IPS-18c (cell line): ENCODE results near the gene DIPK2A.

Experiments used
- H3K4me3 ChIP-seq: 2 replicates; pipeline ENCODE4 v1.7.0; 2013; ENCODE audit warnings: low read depth, mild to moderate bottlenecking, low read length, moderate library complexity; ENCODE audit not compliant: insufficient read depth
- H3K9me3 ChIP-seq: one replicate; pipeline ENCODE4 v1.6.1; 2013; ENCODE audit warnings: mild to moderate bottlenecking, low read length, moderate library complexity; ENCODE audit not compliant: control insufficient read depth, insufficient read depth

DIPK2A gene, protein sequence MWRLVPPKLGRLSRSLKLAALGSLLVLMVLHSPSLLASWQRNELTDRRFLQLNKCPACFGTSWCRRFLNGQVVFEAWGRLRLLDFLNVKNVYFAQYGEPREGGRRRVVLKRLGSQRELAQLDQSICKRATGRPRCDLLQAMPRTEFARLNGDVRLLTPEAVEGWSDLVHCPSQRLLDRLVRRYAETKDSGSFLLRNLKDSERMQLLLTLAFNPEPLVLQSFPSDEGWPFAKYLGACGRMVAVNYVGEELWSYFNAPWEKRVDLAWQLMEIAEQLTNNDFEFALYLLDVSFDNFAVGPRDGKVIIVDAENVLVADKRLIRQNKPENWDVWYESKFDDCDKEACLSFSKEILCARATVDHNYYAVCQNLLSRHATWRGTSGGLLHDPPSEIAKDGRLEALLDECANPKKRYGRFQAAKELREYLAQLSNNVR

DNA sequence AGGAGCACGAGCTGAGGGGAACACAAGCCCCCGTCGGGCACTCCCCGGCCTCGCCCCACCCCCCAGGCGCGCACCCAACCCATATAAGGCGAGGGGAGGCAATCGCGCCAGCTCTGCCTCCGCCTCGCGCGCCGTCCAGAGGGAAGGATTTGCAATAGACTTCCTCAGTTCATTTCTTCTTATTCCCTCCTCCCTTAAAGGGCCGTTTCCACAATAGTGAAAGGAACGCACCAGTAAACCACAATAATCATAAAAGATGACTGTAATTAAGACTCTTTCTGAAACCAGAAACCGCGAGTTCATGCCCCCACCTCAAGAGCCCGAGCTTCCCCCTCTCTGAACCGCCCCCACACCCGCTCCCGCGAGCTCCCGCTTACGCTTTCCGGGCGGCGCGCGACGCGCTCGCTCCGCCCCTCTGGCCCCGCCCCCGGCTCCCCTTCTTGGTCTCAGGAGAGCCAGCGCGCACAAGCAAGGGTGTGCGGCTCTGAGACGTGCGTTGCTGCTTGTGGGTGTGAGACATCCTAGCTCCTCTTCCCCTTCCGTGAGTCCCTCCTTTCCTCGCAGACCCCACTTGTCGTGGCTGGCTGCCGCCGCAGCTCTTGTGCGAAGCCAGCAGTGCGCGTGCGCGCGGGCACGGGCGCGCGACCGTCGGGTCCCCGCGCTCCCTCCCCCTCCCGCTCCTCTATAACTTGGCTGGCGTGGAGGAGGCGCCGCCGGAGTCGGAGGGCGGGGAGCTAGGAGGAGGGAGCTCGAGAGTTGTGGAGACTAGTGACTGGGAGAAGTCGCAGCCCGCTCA, at the start of gene DIPK2A:
Gene DIPK2A (plus strand): TSS at position 465 of the 796 bp plus-strand sequence. CDS start 510 bp downstream, outside the sequence.
- Histone ChIP-seq H3K4me3 (peak within 1 kb of the TSS; percentile 93), H3K9me3 (no peaks in the 10 kb centered on the region)

DNA sequence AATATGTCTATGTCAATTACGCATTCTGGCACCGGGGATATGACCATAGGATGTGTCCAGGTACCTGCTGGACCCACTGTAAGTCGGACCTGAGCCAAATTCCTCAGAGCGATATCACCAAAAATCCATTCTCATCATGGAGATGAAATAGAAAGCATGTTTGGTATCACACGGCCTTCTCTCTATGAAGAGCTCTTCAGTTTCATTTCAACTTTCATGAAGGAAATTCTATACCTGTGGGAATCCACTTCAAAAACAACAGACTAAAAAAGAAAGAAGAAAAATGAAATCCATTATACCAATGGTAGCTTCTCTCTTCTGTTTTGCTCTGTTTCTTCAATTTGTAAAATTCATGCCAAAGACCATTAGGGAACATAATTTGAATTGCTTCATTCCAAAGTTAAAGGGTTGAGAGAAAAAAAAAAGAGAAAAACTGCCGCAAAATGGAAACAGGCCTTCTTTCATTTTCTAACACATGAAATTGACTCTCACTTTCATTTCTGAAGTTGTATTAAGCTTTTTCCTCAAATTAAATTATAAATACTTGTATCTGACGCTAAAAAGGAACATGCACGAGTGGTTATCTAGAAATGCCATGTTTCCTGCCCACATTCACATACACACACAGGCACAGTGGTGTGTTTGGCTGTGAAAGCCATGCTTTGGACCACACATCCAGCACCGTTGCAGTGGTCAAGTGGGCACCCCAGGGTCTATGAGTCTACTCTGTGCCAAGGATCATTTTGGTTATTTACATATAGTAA, 46.9 kb upstream of the DIPK2A start:
- Histone ChIP-seq H3K9me3 (no peaks in the 10 kb centered on the region), H3K4me3 (no peak overlapping the region)

DNA sequence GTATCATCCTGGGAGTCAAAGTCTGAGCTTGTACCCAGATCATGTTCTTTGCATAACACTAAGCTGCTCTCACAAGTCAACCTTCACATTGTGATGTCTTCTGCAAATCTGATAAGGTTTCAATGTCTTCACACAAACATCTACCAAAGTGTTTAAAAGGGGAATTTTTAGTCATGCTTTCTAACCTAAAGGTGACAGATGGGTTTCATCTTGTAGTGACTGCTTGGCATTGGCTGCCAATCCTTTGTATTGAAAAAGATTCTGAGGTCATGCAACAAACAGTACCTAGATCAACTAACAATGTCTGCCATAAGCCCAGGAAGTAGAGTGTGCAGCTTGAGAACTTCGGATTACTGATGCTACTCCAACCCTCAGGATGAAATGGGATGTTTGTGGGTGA, 43.6 kb upstream of the DIPK2A start:
- Histone ChIP-seq H3K4me3 (no peak overlapping the region), H3K9me3 (no peaks in the 10 kb centered on the region)

DNA sequence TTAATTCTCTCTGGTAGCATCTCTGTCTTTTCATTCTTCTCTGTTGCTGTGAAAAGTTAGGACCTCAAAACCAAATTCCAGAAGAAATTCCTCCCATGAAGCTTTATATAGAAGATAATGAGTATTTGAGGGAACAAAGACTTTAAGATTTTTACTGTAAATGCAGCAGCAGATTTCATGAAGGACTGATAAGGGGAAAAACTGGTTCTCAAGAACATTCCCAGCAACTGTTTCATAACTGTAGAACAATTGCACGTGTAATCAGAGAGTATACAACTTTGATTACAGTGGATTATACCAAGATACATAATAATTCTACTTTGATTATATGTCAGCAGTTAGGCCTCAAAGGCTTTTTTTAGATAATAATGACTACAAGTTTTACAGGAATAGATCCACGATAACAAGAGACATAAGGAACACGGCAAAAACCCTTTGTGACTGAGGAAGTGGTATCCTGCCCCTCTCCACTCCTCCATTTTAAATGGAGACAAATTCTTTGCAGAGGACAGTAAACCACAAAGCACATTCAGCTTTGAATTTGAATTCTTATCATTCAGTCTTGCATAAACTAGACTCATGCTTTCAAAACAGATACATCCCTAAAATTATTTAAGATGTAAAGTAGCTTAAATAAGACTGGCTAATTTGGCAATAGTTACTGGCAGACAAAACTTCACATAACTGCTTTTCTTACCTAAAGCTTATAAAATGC, 42.9 kb upstream of the DIPK2A start:
- Histone ChIP-seq H3K9me3 (no peaks in the 10 kb centered on the region), H3K4me3 (no peak overlapping the region)

DNA sequence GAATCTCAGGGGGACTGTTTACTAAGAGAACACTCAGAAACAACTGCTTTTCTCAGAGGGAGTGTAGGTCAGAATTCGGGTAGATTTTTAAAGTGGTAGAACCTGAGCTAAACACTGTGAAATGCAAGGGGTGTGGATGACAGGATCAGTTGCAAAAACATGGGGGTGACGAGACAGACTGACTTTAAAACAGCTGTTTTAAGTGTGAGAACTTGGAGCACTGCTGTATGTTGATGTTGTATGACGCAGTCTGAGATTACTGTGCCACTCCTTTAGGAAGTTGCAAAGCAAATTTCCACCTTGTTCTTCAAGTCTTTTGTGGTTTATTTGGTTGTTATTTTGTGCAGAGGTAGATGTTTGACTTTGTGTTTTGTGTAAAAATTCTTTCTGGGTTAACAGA, 36.8 kb upstream of the DIPK2A start:
- Histone ChIP-seq H3K9me3 (no peaks in the 10 kb centered on the region), H3K4me3 (no peak overlapping the region)

DNA sequence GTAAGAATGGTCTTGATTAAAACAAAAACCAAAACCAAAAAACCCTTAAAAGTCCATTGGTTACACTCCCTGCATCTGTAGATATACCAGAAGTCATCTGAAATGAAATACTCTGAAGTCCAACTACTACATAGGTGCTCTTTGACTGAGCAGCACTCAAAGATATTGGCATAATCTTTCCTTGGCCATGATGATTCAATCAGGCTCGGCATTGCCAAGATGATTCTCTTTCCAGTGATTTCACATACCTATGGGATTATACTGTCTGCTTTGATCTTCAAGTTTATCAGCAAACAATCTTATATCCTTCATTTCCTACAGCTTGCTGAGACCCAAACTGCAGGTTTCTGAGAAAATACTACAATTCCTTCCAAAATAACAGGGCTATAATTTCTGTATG, 35.9 kb upstream of the DIPK2A start:
- H3K9me3 ChIP-seq, result no peaks in the 10 kb centered on the region
- H3K4me3 ChIP-seq, result no peak overlapping the region

DNA sequence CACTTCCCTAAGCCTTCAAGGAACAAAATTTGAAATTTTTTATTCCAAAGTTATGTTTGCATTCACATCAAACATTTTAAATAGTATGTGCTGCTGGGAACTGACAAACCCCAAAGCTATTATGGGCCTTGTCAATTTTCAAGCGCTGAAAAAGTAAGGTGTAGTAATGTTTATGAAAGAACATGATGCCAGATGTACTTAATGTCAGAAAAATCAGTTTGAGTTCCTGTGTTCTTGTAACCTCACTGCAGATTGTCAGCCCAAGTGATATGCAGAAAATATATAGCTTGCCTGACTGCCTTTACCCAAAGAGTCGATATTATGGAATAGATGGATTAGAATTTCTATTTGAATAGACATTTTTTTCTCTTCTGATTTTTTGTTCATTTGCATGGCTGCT, 20.8 kb upstream of the DIPK2A start:
- no peak overlapping the region for H3K4me3 ChIP-seq
- H3K9me3 ChIP-seq, result no peaks in the 10 kb centered on the region

DNA sequence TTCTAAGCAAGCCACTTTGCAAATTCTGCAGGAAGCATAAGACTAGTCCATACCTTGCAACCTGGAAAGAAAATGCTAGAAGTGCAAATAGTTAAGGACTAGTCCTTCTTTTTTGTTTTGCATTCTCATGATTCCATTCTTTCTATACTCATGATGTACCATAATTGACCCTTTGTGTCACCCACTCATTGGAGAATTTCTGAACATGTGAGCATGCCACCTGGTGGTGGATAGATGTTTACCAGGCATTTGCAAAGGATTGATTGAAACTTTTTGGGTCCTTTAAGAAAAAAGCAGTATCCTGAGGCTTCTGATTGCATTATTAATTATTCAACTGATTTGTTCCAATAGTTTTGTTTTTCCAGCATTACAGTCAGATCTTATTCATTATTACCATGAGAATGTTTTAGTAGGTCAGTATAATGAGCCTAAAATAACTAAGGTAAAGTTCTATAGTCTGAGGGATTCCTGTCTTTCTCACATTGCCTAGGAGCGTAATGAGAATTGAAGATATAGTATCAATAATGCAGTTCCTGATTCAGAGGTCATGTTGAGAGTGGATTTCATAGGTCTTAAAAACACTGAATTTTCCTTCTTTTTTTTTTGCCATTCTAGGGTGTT, 20.2 kb upstream of the DIPK2A start:
- Histone ChIP-seq H3K4me3 (no peak overlapping the region), H3K9me3 (no peaks in the 10 kb centered on the region)

DNA sequence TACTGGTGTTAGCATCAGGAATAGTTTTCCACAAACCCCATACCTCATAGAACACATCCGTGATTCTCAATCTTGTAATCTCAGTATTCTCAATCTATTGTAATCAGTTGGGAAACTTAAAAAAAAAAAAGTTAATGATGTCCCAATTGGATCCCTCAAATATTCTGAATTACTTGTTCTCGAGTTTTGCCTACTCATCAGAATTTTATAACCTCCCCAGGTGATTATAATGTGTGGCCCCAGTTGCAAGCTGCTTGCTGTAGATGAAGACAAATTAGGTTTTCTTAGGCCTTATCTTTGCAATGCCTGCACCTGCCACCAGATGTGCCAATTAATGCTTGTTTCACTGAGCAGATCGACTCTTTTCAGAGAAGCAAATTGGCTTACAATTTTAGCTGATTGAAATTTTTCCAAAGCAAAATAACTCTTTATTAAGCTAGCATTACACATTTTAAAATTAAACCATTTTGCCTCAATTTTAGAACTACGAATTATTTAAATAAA, 19.0 kb upstream of the DIPK2A start:
- Histone ChIP-seq H3K9me3 (no peaks in the 10 kb centered on the region), H3K4me3 (no peak overlapping the region)

DNA sequence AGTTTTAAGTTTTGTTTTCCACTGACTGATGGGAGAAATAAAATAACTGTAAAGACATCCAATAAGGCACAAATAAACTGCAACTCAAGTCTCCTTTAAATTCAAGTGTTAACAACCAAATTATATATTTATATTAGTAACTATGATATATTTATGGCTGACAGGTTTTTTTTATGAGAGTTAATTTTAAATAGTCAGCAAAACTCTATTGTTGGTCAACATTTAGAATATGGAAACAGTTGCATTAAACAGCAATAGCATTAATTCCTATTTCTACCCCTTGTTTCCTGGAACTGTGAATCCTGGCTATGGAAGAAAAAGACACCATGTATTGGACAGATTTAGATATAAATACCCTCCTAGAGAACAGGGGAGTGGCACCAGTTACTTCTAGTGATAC, 16.5 kb upstream of the DIPK2A start:
- Histone ChIP-seq H3K9me3 (no peaks in the 10 kb centered on the region), H3K4me3 (no peak overlapping the region)

DNA sequence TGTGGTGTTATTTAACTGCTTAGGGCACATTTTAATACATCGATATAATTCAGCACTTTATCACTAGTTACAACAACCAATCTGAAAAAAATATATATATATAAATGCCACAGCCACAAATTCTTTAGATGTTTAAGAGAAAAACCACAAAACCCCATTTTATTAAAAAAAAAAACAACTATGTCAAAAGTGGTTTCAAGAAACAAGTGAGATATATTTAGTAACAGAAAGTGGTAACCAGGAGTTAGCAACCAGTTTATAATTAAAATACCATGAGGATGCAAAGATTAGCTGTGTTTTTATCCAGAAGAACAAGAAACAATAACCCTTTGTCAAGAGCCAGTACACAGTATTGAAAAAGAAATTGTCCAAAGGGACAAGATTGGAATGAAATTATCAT, 14.8 kb upstream of the DIPK2A start:
- Histone ChIP-seq H3K4me3 (no peak overlapping the region), H3K9me3 (no peaks in the 10 kb centered on the region)

DNA sequence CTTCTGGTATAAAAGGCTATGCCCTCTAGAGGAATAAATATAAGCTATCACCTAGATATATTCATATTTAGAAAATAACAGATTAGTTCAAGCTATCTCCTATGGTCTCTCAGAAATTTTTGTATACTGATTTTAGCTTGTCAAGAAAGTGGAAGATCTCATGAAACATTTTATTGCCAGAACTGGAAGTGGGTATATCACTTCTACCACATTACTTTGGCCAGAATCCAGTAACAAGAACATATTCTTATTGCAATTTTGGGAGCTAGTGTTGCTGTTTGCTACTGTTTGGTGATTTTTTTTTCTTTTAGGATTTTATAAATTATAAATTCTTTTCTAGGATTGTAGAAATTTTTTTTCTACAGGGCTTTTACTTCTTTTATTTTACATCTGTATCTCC, 14.2 kb upstream of the DIPK2A start:
- no peak overlapping the region for H3K4me3 ChIP-seq
- no peaks in the 10 kb centered on the region for H3K9me3 ChIP-seq

DNA sequence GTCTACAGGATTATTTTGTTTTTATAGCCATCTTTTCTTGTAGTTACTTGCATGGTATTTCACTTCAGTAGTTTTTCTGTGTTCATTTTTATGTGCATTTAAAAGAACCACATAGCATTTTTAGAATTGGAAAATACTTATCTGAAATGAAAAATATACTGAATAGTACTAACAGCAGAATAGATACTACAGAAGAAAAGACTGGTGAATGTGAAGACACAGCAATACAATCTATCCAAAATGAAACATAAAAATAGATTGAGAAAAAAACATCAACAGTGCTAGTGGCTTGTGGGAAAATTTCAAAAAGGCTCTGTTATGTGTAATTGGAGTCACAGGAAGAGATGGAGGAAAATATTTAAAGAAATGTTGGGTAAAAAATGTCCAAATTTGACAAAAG, 12.7 kb upstream of the DIPK2A start:
- Histone ChIP-seq H3K9me3 (no peaks in the 10 kb centered on the region), H3K4me3 (no peak overlapping the region)

DNA sequence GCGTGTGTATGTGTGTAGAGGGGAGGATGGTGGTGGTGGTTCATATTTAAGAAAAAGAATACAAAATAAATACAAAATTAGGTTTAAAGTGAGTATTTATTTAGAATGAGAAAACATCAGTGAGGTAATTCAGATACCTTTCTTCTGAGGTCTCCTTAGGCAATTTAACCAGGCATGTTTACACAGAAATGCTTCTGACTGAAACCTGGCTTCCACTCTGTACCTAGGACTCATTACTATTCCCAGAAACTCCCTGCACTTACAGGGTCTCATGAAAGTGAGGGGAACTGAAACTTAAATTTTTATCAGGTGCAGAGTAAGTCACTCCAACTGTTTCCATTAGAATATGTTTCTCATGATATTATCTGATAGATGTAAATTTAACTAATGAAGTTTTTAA, 10.3 kb upstream of the DIPK2A start:
- Histone ChIP-seq H3K4me3 (no peak overlapping the region), H3K9me3 (no peaks in the 10 kb centered on the region)

DNA sequence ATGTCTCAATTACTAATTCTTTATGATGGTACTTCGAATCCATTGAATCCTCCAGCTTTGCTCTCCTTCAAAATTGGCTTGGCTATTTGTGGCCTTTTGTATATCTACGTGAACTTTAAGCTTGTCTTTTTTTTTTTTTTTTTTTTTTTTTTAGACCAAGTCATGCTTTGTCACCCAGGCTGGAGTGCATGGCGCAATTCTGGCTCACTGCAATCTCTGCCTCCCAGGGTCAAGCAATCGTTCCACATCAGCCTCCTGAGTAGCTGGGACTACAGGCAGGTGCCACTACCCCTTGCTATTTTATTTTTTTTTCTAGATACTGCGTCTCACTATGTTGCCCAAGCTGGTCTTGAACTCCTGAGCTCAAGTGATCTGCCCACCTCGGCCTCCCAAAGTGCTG, 7.7 kb upstream of the DIPK2A start:
- Histone ChIP-seq H3K9me3 (no peaks in the 10 kb centered on the region), H3K4me3 (no peak overlapping the region)

DNA sequence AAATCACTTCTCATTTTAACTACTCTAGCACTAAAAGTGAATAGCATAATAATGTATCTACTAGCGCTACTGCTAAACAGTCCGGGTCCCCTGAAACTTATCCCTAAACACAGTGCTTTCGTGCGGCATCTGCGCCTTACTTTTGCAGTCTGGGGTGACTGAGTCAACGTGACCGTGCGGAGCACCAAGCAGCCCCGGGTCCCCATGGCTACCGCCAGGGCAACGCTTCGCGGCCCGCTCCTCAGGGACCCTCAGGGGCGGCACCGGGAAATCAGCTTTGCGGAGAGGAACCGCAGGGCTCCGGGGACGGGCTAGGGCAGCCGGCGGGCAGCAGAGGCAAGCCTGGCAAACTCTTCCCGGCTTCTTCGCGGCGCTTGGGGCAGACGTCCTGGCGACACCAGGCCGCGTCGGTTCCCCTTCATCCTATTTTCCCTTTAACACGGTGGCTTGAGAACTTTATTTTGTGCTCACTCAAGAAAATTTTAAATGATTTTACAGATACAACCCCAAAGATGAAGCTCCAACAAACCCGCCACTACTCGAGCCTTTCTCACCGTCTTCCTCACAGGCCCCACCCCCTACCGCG, 757 bp upstream of the DIPK2A start:
- peak overlapping the region; percentile 93 for H3K4me3 ChIP-seq
- H3K9me3 ChIP-seq, result no peaks in the 10 kb centered on the region
